CD4-positive, alpha-beta T cell treated with Interferon gamma for 1 hour (primary cell): ENCODE data around the gene FOXRED2.
A peak's percentile ranks its signal among the peaks of the same experiment; 100 is the strongest.
"Not testable (repeated sequence)": the region's sequence is repeated elsewhere in the genome, so short reads cannot be mapped to it uniquely, and the experiment has no call there.

Experiments used
- DNase-seq: peaks from one replicate; pipeline ENCODE4 v3.0.0-alpha.2; 2020

The FOXRED2 gene

DNA sequence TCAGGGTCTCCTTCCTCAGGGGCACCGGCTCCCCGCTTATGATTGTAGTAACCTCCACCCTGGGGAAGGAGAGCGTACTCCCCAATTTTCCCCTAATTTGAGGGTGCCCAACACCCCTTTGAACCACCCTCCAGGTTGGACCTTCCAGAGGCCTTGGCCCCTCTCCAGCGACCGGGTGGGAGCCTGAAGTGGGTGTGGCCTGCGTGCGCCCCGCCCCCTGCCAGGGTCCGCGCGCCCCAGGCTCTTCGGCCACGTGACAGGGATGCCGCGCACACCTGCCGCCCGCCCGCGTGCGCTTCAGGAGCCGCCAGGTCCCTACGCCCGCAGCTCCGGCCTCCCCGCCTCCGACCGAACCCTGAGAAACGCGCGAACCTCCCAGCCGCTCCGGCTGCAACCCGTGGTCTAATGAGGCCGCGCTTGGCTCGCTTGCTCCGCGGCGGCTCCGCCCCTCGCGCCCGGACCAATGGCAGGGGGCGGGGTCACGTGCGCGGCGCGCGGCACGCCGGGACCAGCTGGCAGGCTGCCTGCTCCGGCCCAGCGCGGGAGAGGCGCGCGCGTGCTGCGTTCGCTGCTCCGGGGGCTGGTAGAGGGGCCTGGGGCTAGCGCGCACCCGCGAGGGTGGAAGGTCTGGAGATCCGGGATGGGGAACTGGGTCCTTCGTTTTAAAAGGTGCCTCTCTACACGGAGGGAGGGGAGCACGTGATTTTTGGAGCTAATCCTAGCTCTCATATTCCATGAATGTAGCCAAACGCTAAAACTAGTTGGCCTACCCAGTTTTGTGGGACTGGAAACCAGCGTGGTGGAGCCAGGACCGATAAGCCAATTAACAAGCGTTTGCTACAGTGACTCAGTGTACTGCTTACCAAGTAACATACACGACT lies at the start of gene FOXRED2:
Gene FOXRED2 (minus strand): TSS at position 404 of the 881 bp plus-strand sequence. CDS start 618 bp downstream, outside the sequence.
- DNase-seq, result peak; percentile 88

- no peak for DNase-seq
These were observed 47.3 kb upstream of the FOXRED2 start for GRCh38 chr22:36554098-36554497.

- DNase-seq, result peak; percentile 15
These were observed 45.4 kb upstream of the FOXRED2 start for GRCh38 chr22:36552289-36552688.

GRCh38 chr22:36550701-36551495 lies 44.1 kb upstream of the FOXRED2 start:
- no peak for DNase-seq

GRCh38 chr22:36549033-36549432 lies 42.2 kb upstream of the FOXRED2 start:
- DNase-seq, result no peak

- DNase-seq, result no peak
These were observed 41.8 kb upstream of the FOXRED2 start for GRCh38 chr22:36548606-36549005.

DNA sequence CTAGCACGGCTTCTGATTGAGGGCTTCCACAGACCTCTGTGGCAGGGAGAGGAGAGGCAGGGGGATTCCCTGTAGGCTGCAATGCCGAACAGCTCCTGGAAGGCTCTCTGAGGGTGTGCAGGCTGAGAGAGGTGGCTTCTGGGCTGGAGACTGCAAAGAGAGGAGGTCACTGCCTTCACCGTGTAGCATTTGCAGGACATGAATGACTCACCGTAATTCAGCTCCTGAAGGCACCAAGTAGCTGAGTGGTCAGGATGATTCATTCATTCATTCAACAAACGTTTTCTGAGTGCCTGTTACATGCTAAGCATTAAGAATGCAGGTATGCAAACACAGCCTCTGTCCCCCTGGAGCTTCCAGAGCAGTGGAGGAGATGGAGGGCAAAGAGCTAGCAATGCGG lies 40.1 kb upstream of the FOXRED2 start:
- no peak for DNase-seq

DNA sequence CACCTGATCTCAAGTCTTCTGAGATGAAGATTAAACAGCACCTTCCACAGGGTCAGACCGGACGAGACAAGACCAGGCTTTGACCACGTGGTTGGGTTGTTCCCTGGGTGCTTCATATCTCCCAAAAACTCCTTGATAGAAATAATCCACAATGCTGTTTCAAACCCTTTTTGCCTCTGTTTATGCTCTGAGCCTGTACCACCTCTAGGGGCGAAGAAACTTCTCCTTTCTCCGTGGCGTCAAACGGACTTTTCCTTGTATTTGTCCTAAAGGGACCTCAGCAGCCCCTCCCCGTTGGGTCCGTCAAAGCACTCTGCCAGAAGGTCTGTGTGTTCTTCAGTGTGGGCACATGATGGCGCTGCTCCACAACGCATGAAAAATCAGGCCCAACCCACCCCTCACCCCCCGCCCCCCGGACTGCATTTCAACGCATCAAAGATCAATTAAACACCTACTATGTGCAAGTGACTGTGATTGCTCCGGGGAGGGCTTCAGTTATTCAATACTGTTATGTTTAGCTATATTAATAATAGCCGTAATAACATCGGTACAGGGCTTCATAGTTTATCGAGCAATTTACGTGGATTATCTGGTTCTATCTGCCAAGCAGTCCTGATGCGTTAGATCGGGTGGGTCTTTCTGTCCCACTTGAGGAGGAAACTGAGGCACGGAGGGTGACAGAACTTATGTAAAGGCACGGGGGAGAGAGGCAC lies 39.4 kb upstream of the FOXRED2 start:
- peak; percentile 25 for DNase-seq

DNA sequence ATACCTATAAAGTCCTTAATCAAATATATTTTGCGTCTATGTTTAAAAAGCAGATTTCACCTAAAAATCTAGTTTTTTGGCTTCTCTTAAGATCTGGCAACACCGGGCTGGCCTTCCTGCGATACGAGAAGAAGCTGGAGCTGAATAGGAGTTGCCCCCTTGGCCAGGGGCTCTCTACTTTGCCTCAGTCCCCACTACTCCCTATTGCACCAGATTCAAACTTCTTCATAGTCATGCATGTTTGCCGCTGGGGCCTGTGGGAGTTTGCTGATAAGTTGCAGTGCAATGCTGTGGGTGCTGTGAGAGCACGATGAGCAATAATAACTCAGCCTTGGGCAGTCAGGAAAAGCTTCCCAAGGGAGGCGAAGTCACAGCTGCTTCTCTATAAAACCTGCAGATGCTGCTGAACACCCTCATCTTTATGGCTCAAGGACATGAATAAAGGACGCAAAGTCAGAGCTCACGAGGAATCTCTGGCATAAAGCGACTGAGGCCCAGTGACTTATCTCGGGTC lies 37.3 kb upstream of the FOXRED2 start:
- no peak for DNase-seq

DNA sequence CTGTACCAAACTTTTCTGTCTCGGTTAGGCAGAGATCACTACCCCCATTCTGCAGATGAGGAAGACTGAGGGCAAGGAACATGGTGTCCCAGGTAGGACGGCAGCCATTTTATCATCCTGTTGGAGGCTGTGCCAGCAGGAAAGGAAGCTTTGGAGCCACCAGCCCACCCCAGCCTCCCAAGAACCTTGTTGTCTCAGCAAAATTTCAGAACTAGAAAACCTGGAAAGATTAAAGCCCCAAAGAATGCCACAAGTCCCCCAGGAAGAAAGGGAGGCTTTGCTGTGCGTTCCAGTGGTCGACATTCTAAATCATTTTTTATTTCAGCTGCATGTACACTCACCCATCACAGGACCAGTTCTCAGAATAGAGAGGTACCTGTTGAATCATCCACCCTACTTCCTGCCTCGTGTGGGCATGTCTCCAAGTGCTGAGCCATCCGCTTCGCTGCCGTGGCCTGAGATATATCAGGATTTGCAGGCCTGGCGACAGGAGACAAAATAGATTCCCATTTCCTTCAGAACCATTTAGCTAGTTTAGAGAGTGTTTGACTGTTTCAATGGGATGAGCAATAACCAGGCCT lies 35.1 kb upstream of the FOXRED2 start:
- DNase-seq, result no peak

DNA sequence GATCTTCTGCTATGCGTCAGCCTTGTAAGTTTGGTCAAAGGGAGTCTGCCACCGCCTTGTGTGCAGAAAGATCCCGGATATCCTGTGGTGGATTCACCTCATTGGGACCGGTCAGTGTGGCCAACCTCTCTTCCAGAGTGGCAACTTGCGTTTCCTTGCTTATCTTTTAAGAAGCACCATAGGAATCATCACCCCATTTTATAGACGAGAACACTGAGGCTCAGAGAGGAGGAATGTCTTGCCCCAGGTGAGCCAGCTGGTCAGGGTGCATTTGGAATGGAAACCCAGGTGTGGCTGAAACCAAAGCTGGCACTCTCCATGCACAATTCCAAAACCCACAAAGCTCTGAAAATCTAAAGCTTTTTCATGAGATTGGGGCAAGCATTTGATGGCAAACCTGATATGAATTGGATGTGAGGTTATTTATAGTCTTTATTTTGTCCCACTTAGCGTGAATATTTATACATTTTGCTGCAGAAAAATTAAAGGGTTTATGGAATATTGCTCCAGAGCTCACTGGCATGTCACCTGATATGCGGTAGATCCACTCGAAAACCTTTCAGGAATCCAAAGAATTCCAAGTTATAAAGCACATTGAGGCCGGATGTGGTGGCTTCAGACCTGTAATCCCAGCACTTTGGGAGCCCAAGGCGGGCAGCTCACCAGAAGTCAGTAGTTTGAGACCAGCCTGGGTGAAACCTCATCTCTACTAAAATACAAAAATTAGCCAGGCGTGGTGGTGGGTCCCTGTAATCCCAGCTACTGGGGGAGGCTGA lies 34.2 kb upstream of the FOXRED2 start:
- no peak for DNase-seq

DNA sequence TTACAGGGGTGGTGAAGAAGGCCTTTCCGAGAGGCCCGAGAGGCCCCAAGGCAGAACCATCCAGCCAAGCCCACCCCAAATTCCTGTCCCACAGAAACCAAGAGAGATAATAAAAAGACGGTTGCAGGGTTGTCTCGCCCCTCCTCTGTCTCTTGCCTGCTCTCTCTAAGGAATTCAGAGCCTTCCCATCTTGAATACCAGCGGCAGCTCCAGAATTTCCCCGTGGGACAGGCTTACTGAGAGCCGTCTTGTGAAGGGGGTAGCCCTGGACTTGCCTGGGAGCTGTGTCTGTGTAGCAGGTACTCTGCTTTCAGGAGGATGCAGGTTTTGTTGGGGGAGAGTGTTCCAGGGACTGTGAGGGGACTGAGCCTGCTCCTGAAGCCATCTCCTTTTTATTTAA lies 31.7 kb upstream of the FOXRED2 start:
- no peak for DNase-seq

DNA sequence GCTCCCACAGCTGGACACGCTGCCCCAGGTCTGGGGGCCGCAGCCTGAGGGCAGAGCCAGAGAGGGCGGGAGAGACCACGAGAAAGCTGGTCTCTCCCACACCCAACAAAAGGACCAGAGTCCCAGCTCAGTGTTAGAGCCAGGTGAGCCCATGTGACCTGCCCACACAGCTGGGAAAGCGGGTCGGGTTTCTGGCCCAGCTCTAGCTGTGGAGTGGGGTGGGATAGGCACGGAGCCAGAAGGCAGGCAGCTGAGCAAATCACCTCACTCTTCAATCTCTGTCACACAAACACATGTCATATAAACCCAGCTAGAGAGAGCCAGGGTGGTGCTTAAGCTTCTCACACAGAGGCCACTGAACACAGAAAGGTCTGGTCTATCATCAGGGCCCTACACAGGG lies 29.9 kb upstream of the FOXRED2 start:
- DNase-seq, result no peak

- not testable (repeated sequence) for DNase-seq
These were observed 26.5 kb upstream of the FOXRED2 start for GRCh38 chr22:36533320-36533719.

- DNase-seq, result no peak
These were observed 25.6 kb upstream of the FOXRED2 start for GRCh38 chr22:36532466-36532865.

- peak; percentile 100 for DNase-seq
These were observed 22.2 kb upstream of the FOXRED2 start, which contains the start of gene EIF3D for GRCh38 chr22:36528795-36529751. EIF3D (minus strand) TSS chr22:36529166; CDS start chr22:36526121, 3,045 bp downstream.

- no peak for DNase-seq
These were observed 21.5 kb upstream of the FOXRED2 start for GRCh38 chr22:36528341-36528740.

DNA sequence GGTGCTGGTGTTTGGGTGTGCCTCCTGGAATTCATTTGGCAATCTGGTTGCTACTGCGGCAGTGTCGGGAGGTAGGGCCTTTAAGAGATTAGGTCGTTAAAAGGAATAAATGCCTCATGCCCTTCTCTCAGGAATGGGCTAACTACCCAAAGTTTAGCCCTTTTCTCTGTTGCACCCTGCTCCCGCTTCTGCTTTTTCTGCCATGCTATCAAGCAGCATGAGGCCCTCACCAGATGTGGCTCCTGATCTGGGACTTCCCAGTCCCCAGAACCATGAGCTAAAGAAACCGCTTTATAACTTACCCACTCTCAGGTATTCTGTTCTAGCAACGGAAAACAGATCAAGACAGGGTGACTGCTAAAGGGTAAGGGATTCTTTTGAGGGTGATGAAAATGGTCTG lies 15.8 kb upstream of the FOXRED2 start:
- no peak for DNase-seq

DNA sequence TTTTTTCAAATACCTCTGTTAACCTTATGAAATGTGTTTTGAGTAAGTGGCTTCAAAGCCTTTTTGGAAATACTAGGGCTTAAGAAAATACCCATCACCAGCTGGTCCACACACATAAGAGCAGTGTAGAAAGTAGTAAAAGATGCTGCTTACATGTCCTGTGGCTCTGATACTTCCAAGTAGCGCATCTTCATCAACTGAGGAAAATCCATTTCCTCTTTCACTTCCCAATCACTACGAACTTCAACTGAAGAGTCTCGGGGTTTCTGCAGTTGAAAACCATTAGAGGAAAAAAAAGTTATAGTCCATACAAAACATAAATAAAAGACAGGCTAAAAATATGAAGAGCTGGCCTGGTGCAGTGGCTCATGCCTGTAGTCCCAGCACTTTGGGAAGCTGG lies 13.6 kb upstream of the FOXRED2 start:
- no peak for DNase-seq

GRCh38 chr22:36519906-36520305 lies 13.1 kb upstream of the FOXRED2 start:
- DNase-seq, result not testable (repeated sequence)
